Natural killer cell (primary cell): Measurements from ENCODE around the gene ERLIN1. TPM values are rescaled to one million over a fixed set of nuclear protein-coding genes. Genes with fewer than 3 reads are reported as not detected.

Experiments used
- ATAC-seq, 3 donors: fragments of 150-1000 bp in 2 of 3; fragments of 200-7000 bp in 1 of 3; cut with Tn5 transposase; 1 replicate in 1 of 3; 2 replicates in 2 of 3; pipeline ENCODE4 v1.10.0; 2021; ENCODE audit warnings: mild to moderate bottlenecking in 2 of 3, moderate library complexity in 2 of 3
- DNase-seq, 2 donors: peaks; one replicate each; pipeline versions ENCODE4 v3.0.0 to v3.0.0-alpha.2; 2013 to 2021; ENCODE audit warnings: mixed read lengths in 1 of 2
- H3K27ac ChIP-seq: one replicate; pipeline ENCODE4 v1.5.1; 2013; ENCODE audit warnings: mild to moderate bottlenecking, low read length
- H3K27me3 ChIP-seq: one replicate; pipeline ENCODE4 v1.6.1; 2013; ENCODE audit warnings: low read length; ENCODE audit not compliant: control insufficient read depth, insufficient read depth
- H3K36me3 ChIP-seq: one replicate; pipeline ENCODE4 v1.6.1; 2013; ENCODE audit warnings: low read length; ENCODE audit not compliant: control insufficient read depth, insufficient read depth
- H3K4me1 ChIP-seq: one replicate; pipeline ENCODE4 v1.6.1; 2013; ENCODE audit warnings: low read length; ENCODE audit not compliant: control insufficient read depth, insufficient read depth
- H3K4me3 ChIP-seq: one replicate; pipeline ENCODE4 v1.5.1; 2013; ENCODE audit warnings: low read length
- H3K9me3 ChIP-seq: one replicate; pipeline ENCODE4 v1.6.1; 2013; ENCODE audit warnings: low read length; ENCODE audit not compliant: control insufficient read depth, insufficient read depth
- H3K27ac Mint-ChIP-seq, 2 donors: one replicate each; pipeline ENCODE4 v1.8.0; 2022; ENCODE audit warnings: mild to moderate bottlenecking in 2 of 2, mixed read lengths in 2 of 2, moderate library complexity in 1 of 2
- H3K27me3 Mint-ChIP-seq, 2 donors: one replicate each; pipeline ENCODE4 v1.8.0; 2022; ENCODE audit warnings: low read depth in 2 of 2, mixed read lengths in 2 of 2
- H3K36me3 Mint-ChIP-seq: one replicate; pipeline ENCODE4 v1.8.0; 2022; ENCODE audit warnings: mixed read lengths
- H3K4me1 Mint-ChIP-seq, 2 donors: one replicate each; pipeline ENCODE4 v1.8.0; 2022; ENCODE audit warnings: mixed read lengths in 2 of 2
- H3K4me3 Mint-ChIP-seq: one replicate; pipeline ENCODE4 v1.8.0; 2022; ENCODE audit warnings: mild to moderate bottlenecking, moderate library complexity, mixed read lengths
- H3K9me3 Mint-ChIP-seq, 2 donors: one replicate each; pipeline ENCODE4 v1.8.0; 2022; ENCODE audit warnings: mixed read lengths in 2 of 2
- WGBS: methylation state at CpG from one replicate; pipeline ENCODE4 v1.1.7; 2013; ENCODE audit warnings: missing lambda C conversion rate; ENCODE audit not compliant: insufficient coverage; 5-methylcytosine and 5-hydroxymethylcytosine counted together
- intact Hi-C: fragments of 100-400 bp; cut with micrococcal nuclease; formaldehyde crosslinking; loops from one replicate; pipeline ENCODE4 v1.14.2; 2022
- total RNA-seq, 4 donors: library from RNA; stranded (reverse); fragments of 120-200 nt in 1 of 4; gene quantifications; one replicate each; pipeline versions ENCODE4 v1.2.3 to v1.2.4, GENCODE V29; 2013 to 2022
- TF ChIP-seq, protein P1 (sequence below): fragments of 200-600 bp; IDR thresholded peaks from one replicate; pipeline ENCODE4 v1.8.0; 2022; ENCODE audit warnings: antibody characterized with exemption

The ERLIN1 gene
- total RNA-seq, 3 donors from 2014 or later (not counting 1 experiment from before 2014, with no cell fraction given) = 3.9 to 6.9 (median 5.1) TPM

DNA sequence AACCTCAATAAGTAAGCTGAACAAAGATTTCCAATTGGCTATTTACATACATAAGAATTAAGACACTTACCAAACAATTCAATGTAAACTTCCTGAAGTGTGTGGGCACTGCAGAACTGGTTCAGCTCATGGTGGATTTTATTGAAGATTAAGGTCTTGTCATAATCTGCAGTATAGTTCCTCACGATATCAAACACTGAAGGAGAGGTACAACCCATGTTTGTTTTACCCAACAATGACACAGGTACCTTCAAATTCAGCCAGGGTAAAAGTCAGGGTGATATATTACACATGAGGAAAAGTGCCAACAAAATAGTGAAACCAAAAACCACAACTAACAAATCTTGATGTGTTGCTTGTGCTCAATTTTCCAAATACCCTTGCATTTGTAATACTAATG, 10.0 kb downstream of the ERLIN1 start:
- H3K27ac ChIP-seq = no peak overlapping the region
- H3K36me3 ChIP-seq = peaks cover 58% of the 10 kb centered on the region
- ATAC-seq (peak in 1 of 3 donors; percentile 29), DNase-seq (no peak)
- H3K36me3 Mint-ChIP-seq = peaks cover 25% of the 10 kb centered on the region
- H3K4me1 ChIP-seq = no peaks in the 10 kb centered on the region
- WGBS = no CpG with 5 or more reads among the region's 1 CpG
- H3K4me3 Mint-ChIP-seq = no peak overlapping the region
- H3K9me3 ChIP-seq = no peaks in the 10 kb centered on the region
- H3K27me3 ChIP-seq = no peaks in the 10 kb centered on the region
- TF ChIP-seq, protein P1, sequence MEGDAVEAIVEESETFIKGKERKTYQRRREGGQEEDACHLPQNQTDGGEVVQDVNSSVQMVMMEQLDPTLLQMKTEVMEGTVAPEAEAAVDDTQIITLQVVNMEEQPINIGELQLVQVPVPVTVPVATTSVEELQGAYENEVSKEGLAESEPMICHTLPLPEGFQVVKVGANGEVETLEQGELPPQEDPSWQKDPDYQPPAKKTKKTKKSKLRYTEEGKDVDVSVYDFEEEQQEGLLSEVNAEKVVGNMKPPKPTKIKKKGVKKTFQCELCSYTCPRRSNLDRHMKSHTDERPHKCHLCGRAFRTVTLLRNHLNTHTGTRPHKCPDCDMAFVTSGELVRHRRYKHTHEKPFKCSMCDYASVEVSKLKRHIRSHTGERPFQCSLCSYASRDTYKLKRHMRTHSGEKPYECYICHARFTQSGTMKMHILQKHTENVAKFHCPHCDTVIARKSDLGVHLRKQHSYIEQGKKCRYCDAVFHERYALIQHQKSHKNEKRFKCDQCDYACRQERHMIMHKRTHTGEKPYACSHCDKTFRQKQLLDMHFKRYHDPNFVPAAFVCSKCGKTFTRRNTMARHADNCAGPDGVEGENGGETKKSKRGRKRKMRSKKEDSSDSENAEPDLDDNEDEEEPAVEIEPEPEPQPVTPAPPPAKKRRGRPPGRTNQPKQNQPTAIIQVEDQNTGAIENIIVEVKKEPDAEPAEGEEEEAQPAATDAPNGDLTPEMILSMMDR = no peak
- peaks cover 15 to 17% of the 10 kb centered on the region in 2 donors for H3K4me1 Mint-ChIP-seq
- H3K4me3 ChIP-seq = no peak overlapping the region
- no peak overlapping the region for H3K27ac Mint-ChIP-seq
- intact Hi-C loops = no loop called here
- H3K27me3 Mint-ChIP-seq = no peaks in the 10 kb centered on the region
- no peaks in the 10 kb centered on the region for H3K9me3 Mint-ChIP-seq

DNA sequence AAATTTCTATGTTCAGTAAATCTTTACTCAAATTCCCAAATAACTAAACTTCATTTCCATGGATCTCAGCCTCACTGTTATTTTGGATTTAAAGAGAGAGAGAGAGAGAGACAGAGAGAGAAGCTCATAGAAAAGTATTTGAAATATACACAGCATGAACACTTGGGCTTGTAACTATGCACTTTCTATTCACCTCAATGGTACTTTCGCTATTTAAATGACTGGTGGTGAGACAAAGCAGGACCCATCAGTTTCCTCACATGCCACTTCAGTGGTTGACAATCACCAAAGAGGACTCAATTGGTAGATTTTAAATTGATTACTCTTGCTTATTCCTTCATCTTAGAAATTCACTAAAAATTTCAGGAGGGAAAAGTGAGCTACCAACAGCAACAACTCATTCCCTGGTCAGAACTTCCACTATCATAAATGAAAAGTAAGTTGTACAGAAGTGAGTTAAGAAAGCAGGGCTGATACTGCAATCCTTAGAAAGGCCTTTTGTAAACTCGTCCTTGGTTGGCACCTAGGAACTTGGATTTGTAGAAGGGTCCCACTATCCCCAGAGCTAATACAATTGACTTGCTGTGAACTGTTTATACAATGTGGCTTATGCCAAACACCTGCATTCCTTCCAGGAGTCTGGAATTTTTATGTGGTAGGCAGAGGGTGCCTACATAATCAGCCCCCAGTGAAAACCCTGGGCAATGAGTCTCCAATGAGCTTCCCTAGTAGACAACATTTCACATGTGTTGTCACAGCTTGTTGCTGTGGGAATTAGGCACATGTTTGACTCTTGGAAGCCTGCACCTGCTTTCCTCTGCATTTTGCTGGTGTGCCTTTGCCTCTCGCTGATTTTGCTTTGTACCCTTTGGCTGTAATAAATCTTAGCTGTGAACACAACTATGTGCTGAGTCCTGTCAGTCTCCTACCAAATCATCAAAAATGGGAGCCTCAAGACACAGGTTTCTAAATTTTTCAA, 10.8 kb downstream of the ERLIN1 start:
- ATAC-seq (no peak), DNase-seq (no peak)
- no peak overlapping the region for H3K4me3 ChIP-seq
- no peaks in the 10 kb centered on the region for H3K27me3 Mint-ChIP-seq
- TF ChIP-seq, protein P1 = no peak
- H3K4me3 Mint-ChIP-seq = no peak overlapping the region
- 84% methylated on average over 3 of the region's 3 CpGs for WGBS
- no peak overlapping the region for H3K27ac Mint-ChIP-seq
- H3K27me3 ChIP-seq = no peaks in the 10 kb centered on the region
- H3K4me1 Mint-ChIP-seq = peaks cover 13 to 14% of the 10 kb centered on the region in 2 donors
- H3K9me3 Mint-ChIP-seq = no peaks in the 10 kb centered on the region
- H3K36me3 Mint-ChIP-seq = peaks cover 25% of the 10 kb centered on the region
- no peaks in the 10 kb centered on the region for H3K4me1 ChIP-seq
- intact Hi-C loops = no loop called here
- no peak overlapping the region for H3K27ac ChIP-seq
- H3K36me3 ChIP-seq = peaks cover 56% of the 10 kb centered on the region
- no peaks in the 10 kb centered on the region for H3K9me3 ChIP-seq

DNA sequence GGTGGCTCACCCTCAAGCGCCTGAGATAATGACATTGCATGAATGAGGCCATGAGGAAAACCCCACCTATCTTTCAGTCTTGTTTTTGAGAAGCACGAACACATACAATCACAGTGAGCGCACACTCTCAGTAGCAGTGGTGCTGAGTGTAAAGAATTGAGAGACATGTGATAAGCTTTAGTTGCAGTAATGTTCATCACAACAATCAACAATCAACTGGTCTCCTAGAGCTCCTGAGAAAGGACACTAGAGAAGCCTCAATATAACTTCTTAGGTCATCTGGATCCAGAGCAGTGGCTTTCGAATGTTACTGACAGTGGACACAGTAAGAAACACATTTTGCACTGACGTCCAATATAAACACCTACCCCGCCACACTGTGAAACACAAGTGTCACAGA, 12.8 kb downstream of the ERLIN1 start:
- Histone ChIP-seq H3K27me3 (no peaks in the 10 kb centered on the region), H3K9me3 (no peaks in the 10 kb centered on the region), H3K27ac (no peak overlapping the region), H3K4me1 (no peaks in the 10 kb centered on the region), H3K4me3 (no peak overlapping the region), H3K36me3 (peaks cover 45% of the 10 kb centered on the region)
- H3K9me3 Mint-ChIP-seq = no peaks in the 10 kb centered on the region
- TF ChIP-seq, protein P1 = no peak
- peaks cover 25% of the 10 kb centered on the region for H3K36me3 Mint-ChIP-seq
- ATAC-seq (no peak), DNase-seq (no peak)
- WGBS = 96% methylated on average over 4 of the region's 6 CpGs
- H3K27me3 Mint-ChIP-seq = no peaks in the 10 kb centered on the region
- intact Hi-C loops = no loop called here
- no peak overlapping the region for H3K4me3 Mint-ChIP-seq
- no peak overlapping the region for H3K27ac Mint-ChIP-seq
- H3K4me1 Mint-ChIP-seq = peaks cover 14 to 16% of the 10 kb centered on the region in 2 donors
